ENCODE measurements around the gene CLK2. TPM values are rescaled to one million over a fixed set of nuclear protein-coding genes. Genes with fewer than 3 reads are reported as not detected.

The CLK2 gene
- total and polyA plus RNA-seq, 2 of the 13 experiments (the other 11 are each of a cell fraction or from before 2014, with no cell fraction given) = 20.1 to 73.5 TPM

DNA sequence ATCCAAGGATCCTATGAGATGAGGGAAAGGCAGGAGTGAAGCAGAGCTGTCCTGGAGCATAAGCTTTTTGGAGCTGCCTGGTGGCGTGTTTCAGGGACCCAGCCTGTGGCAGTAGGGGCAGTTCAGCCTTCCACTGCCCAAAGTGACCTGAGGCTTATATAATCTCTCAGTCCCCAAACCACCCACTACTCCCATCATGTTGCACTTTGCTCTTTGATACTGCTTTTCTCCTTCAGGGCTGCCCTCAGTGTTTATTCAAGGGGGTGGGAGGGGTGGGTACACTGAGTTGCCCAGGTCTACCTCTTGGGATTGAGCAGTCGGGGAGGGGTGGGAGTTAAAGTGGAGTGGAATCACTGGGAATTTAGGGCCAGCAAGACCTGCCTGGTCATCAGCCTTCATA, 13.2 kb upstream of the CLK2 start (continued):
- TF ChIP-seq ZNF367 (CRISPR knock-in tag; IDR thresholded peaks at IDR 0.05; ENCODE audit: borderline replicate concordance) (no peak), ESRRA (CRISPR knock-in tag; IDR thresholded peaks at IDR 0.05; ENCODE audit: low read depth) (peak; percentile 42; the same call in 1 of the 2 replicates), TMF1 (CRISPR knock-in tag; IDR thresholded peaks at IDR 0.05; ENCODE audit: low read depth) (no peak), RFX5 (IDR thresholded peaks at IDR 0.05; ENCODE audit: low read depth, low read length) (no peak), ZMYM4 (CRISPR knock-in tag; IDR thresholded peaks at IDR 0.05) (no peak), RXRB (CRISPR knock-in tag; IDR thresholded peaks at IDR 0.05; ENCODE audit: borderline replicate concordance) (peak; percentile 81), POLR2A (IDR thresholded peaks at IDR 0.05; ENCODE audit: insufficient read depth in 1 of 2, low read depth in 2 of 2, low read length in 2 of 2) (peak in 1 of 2 experiments; percentile 56; a peak in 2 of 4 replicates), RNF2 (conservative IDR thresholded peaks at IDR 0.05; ENCODE audit: low read depth) (no peak), NR2F6 (IDR thresholded peaks at IDR 0.05) (peak; percentile 51), NR2F6 (CRISPR knock-in tag; IDR thresholded peaks at IDR 0.05) (peak; percentile 59; the same call in 1 of the 2 replicates), CREM (IDR thresholded peaks at IDR 0.05) (peak; percentile 44; the same call in 1 of the 2 replicates), CREM (CRISPR knock-in tag; IDR thresholded peaks at IDR 0.05) (no peak), ZNF598 (CRISPR knock-in tag; IDR thresholded peaks at IDR 0.05; ENCODE audit: borderline replicate concordance) (no peak)
- TF ChIP-seq, protein P1, sequence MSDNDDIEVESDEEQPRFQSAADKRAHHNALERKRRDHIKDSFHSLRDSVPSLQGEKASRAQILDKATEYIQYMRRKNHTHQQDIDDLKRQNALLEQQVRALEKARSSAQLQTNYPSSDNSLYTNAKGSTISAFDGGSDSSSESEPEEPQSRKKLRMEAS (IDR thresholded peaks at IDR 0.05) = 0 out of 2 replicates have a peak, but pooled peaks have one; percentile 10

DNA sequence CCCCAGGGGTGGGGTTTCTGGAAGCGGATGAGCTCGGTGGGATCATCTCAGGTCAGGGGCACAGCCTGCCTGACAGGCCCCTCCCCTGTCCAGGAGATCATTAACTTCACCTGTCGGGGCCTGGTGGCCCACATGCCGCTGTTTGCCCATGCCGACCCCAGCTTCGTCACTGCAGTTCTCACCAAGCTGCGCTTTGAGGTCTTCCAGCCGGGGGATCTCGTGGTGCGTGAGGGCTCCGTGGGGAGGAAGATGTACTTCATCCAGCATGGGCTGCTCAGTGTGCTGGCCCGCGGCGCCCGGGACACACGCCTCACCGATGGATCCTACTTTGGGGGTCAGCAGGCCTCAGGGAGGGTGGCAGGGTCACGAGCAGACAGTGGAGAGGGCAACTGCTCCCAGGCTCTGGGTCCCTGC, 12.3 kb upstream of the CLK2 start:
- WGBS (ENCODE audit: low lambda C conversion rate) = 80% methylated on average over 5 of the region's 18 CpGs
- peak overlapping the region; percentile 73 for H3K27ac ChIP-seq (ENCODE audit: extremely low read length, insufficient read depth, low read length)
- H3K27me3 ChIP-seq (ENCODE audit: control insufficient read depth in 1 of 2, insufficient read depth in 2 of 2, low read length in 2 of 2) = no peaks in the 10 kb centered on the region
- in situ Hi-C loops (cut with HindIII; ENCODE audit: extremely low pct_ligation_motif_present, low pct_unique_long_range_greater_than_20kb) = no loop called here
- DNase-seq (ENCODE audit: low spot score) (no peak), ATAC-seq (peak; percentile 53), FAIRE-seq (peak; percentile 4)
- intact Hi-C loops (cut with micrococcal nuclease; ENCODE audit: unreplicated experiment) = no loop called here
- peaks cover 40% of the 10 kb centered on the region for H3K4me1 ChIP-seq (ENCODE audit: insufficient read depth, low read length)
- peak overlapping the region in 1 of 3 experiments; percentile 30; a peak in 2 of 6 replicates for H3K4me3 ChIP-seq (replicated peaks in 1 of 3; ENCODE audit: insufficient read depth in 1 of 3, low read depth in 2 of 3, low read length in 3 of 3)
- H3K36me3 ChIP-seq (replicated peaks in 1 of 2; ENCODE audit: control insufficient read depth in 1 of 2, insufficient read depth in 2 of 2, low read length in 2 of 2) = no peaks in the 10 kb centered on the region; a peak in 1 of 5 replicates
- no peak overlapping the region for H3K9ac ChIP-seq (ENCODE audit: insufficient read depth, low read depth, low read length)
- POLR2A ChIA-PET = interaction anchor here (1.0 to 2.3 kb wide), 6 partner anchors 13 to 38 kb away, joined by 3 to 21 read pairs (median 10); partner anchors contain the start of genes CLK2, FDPS, PKLR and SCAMP3
- no peaks in the 10 kb centered on the region for H3K9me3 ChIP-seq (ENCODE audit: low read length)
- peak overlapping the region; percentile 58 for H3K4me2 ChIP-seq (ENCODE audit: low read depth, low read length)
- CTCF ChIA-PET (ENCODE audit: low intra/inter-chr PET ratio, low total read pairs) = no interaction called here
- H2AFZ ChIP-seq (ENCODE audit: low read length) = no peak overlapping the region
- no TSS peak for BruUV-seq (replicated peaks)
- H4K20me1 ChIP-seq (ENCODE audit: insufficient read depth, low read length) = no peaks in the 10 kb centered on the region
- H3K79me2 ChIP-seq (ENCODE audit: insufficient read depth, low read length) = no peaks in the 10 kb centered on the region
- TF ChIP-seq, protein P2, sequence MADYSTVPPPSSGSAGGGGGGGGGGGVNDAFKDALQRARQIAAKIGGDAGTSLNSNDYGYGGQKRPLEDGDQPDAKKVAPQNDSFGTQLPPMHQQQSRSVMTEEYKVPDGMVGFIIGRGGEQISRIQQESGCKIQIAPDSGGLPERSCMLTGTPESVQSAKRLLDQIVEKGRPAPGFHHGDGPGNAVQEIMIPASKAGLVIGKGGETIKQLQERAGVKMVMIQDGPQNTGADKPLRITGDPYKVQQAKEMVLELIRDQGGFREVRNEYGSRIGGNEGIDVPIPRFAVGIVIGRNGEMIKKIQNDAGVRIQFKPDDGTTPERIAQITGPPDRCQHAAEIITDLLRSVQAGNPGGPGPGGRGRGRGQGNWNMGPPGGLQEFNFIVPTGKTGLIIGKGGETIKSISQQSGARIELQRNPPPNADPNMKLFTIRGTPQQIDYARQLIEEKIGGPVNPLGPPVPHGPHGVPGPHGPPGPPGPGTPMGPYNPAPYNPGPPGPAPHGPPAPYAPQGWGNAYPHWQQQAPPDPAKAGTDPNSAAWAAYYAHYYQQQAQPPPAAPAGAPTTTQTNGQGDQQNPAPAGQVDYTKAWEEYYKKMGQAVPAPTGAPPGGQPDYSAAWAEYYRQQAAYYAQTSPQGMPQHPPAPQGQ (CRISPR knock-in tag; IDR thresholded peaks at IDR 0.05; ENCODE audit: borderline replicate concordance) = no peak
- TF ChIP-seq ZNF747 (CRISPR knock-in tag; IDR thresholded peaks at IDR 0.05; ENCODE audit: borderline replicate concordance) (no peak), MLLT10 (CRISPR knock-in tag; IDR thresholded peaks at IDR 0.05) (no peak), TCF7L2 (IDR thresholded peaks at IDR 0.05; ENCODE audit: low read depth, low read length) (no peak), TGIF2 (CRISPR knock-in tag; IDR thresholded peaks at IDR 0.05) (0 out of 2 replicates have a peak, but pooled peaks have one; percentile 27), SMAD3 (CRISPR knock-in tag; IDR thresholded peaks at IDR 0.05) (no peak), CBFB (CRISPR knock-in tag; IDR thresholded peaks at IDR 0.05) (no peak), POLR2A (IDR thresholded peaks at IDR 0.05; ENCODE audit: insufficient read depth in 1 of 2, low read depth in 2 of 2, low read length in 2 of 2) (peak; percentile 15 to 45; a peak in 2 of 4 replicates), RARA (CRISPR knock-in tag; IDR thresholded peaks at IDR 0.05) (peak; percentile 52; the same call in 1 of the 2 replicates), YEATS4 (CRISPR knock-in tag; IDR thresholded peaks at IDR 0.05; ENCODE audit: borderline replicate concordance) (0 out of 2 replicates have a peak, but pooled peaks have one; percentile 24)
- TF ChIP-seq, protein P3, sequence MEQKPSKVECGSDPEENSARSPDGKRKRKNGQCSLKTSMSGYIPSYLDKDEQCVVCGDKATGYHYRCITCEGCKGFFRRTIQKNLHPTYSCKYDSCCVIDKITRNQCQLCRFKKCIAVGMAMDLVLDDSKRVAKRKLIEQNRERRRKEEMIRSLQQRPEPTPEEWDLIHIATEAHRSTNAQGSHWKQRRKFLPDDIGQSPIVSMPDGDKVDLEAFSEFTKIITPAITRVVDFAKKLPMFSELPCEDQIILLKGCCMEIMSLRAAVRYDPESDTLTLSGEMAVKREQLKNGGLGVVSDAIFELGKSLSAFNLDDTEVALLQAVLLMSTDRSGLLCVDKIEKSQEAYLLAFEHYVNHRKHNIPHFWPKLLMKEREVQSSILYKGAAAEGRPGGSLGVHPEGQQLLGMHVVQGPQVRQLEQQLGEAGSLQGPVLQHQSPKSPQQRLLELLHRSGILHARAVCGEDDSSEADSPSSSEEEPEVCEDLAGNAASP (CRISPR knock-in tag; IDR thresholded peaks at IDR 0.05; ENCODE audit: borderline replicate concordance) = peak; percentile 98

Measured in HepG2 (cell line).